DOHH2 (cell line): ENCODE data around the gene SRD5A1.

Experiments used
- H3F3A ChIP-seq: fragments of 200-600 bp; sonication (generic), shearing (Covaris generic); 2 replicates; pipeline ENCODE4 v1.6.0; 2016; ENCODE audit warnings: antibody characterized with exemption, mild to moderate bottlenecking; ENCODE audit not compliant: control insufficient read depth, insufficient read depth
- H3K27ac ChIP-seq: fragments of 200-600 bp; sonication (generic); 2 replicates; pipeline ENCODE4 v1.5.1; 2014; ENCODE audit warnings: low read depth, mild to moderate bottlenecking, low read length, moderate library complexity
- H3K27me3 ChIP-seq: fragments of 200-600 bp; sonication (generic); 2 replicates; pipeline ENCODE4 v1.6.1; 2014; ENCODE audit warnings: mild to moderate bottlenecking, low read length, mixed read lengths; ENCODE audit not compliant: control insufficient read depth
- H3K36me3 ChIP-seq: fragments of 200-600 bp; sonication (generic); 2 replicates; pipeline ENCODE4 v1.6.1; 2014; ENCODE audit warnings: mild to moderate bottlenecking, low read length, moderate library complexity, mixed read lengths; ENCODE audit not compliant: control insufficient read depth
- H3K4me1 ChIP-seq: fragments of 200-600 bp; sonication (generic); 2 replicates; pipeline ENCODE4 v1.6.1; 2014; ENCODE audit warnings: mild to moderate bottlenecking, low read length, mixed read lengths; ENCODE audit not compliant: control insufficient read depth
- H3K4me2 ChIP-seq: fragments of 200-600 bp; sonication (generic); 2 replicates; pipeline ENCODE4 v1.6.0; 2014; ENCODE audit warnings: mild to moderate bottlenecking, low read length, moderate library complexity
- H3K4me3 ChIP-seq: fragments of 200-600 bp; sonication (generic); 2 replicates; pipeline ENCODE4 v1.5.1; 2014; ENCODE audit warnings: mild to moderate bottlenecking, low read length, mixed read lengths
- H3K79me2 ChIP-seq: fragments of 200-600 bp; sonication (generic); 2 replicates; pipeline ENCODE4 v1.6.1; 2014; ENCODE audit warnings: mild to moderate bottlenecking, low read length, mixed read lengths; ENCODE audit not compliant: control insufficient read depth
- H3K9me2 ChIP-seq: fragments of 200-600 bp; sonication (generic); replicated peaks from 2 replicates; pipeline ENCODE4 v1.6.1; 2014; ENCODE audit warnings: mild to moderate bottlenecking, low read length, mixed read lengths; ENCODE audit not compliant: control insufficient read depth
- H3K9me3 ChIP-seq: fragments of 200-600 bp; sonication (generic); 2 replicates; pipeline ENCODE4 v1.6.1; 2014; ENCODE audit warnings: antibody characterized with exemption, low read length, mixed read lengths; ENCODE audit not compliant: control insufficient read depth, insufficient read depth
- H4K20me1 ChIP-seq: fragments of 200-600 bp; sonication (generic); 2 replicates; pipeline ENCODE4 v1.6.0; 2014; ENCODE audit warnings: low read depth, mild to moderate bottlenecking, antibody characterized with exemption, low read length, moderate library complexity; ENCODE audit not compliant: control insufficient read depth, insufficient read depth
- CTCF ChIP-seq: fragments of 200-600 bp; sonication (generic); IDR thresholded peaks from one replicate; pipeline ENCODE4 v1.5.1; 2014; ENCODE audit warnings: antibody characterized with exemption, mild to moderate bottlenecking, low read depth, low read length; ENCODE audit not compliant: poor library complexity, severe bottlenecking
- EZH2phosphoT487 ChIP-seq: fragments of 200-600 bp; sonication (generic); IDR thresholded peaks from 2 replicates; pipeline ENCODE4 v1.6.1; 2017; ENCODE audit warnings: borderline replicate concordance, mild to moderate bottlenecking, antibody characterized with exemption, low read length, moderate library complexity, mixed read lengths

Gene SRD5A1

GRCh38 chr5:6637022-6637421 is 3.8 kb downstream of the SRD5A1 start:
- peaks cover 16% of the 10 kb centered on the region for H3K4me1 ChIP-seq

GRCh38 chr5:6637590-6637989 is 4.3 kb downstream of the SRD5A1 start:
- H3K27me3 ChIP-seq = no peaks in the 10 kb centered on the region
- H3K9me3 ChIP-seq = no peaks in the 10 kb centered on the region
- TF ChIP-seq CTCF (no peak), EZH2phosphoT487 (no peak)
- H3K4me3 ChIP-seq = no peak overlapping the region
- H3K79me2 ChIP-seq = peaks cover 50% of the 10 kb centered on the region
- no peak overlapping the region for H3K4me2 ChIP-seq
- H3F3A ChIP-seq = no peaks in the 10 kb centered on the region
- H3K27ac ChIP-seq = no peak overlapping the region
- no peaks in the 10 kb centered on the region for H4K20me1 ChIP-seq
- H3K9me2 ChIP-seq = no peaks in the 10 kb centered on the region
- H3K4me1 ChIP-seq = peaks cover 16% of the 10 kb centered on the region
- H3K36me3 ChIP-seq = peaks cover 3% of the 10 kb centered on the region

More at GRCh38 chr5:6637022-6637421, 3.8 kb downstream of the SRD5A1 start:
- no peaks in the 10 kb centered on the region for H3K9me3 ChIP-seq
- H3K79me2 ChIP-seq = peaks cover 55% of the 10 kb centered on the region
- H3K27me3 ChIP-seq = no peaks in the 10 kb centered on the region
- H4K20me1 ChIP-seq = no peaks in the 10 kb centered on the region
- H3F3A ChIP-seq = no peaks in the 10 kb centered on the region
- no peak for TF ChIP-seq EZH2phosphoT487
- no peak for TF ChIP-seq CTCF
- no peak overlapping the region for H3K27ac ChIP-seq
- H3K36me3 ChIP-seq = peaks cover 9% of the 10 kb centered on the region
- no peak overlapping the region for H3K4me2 ChIP-seq
- no peaks in the 10 kb centered on the region for H3K9me2 ChIP-seq
- no peak overlapping the region for H3K4me3 ChIP-seq

- Histone ChIP-seq H3K9me3 (no peaks in the 10 kb centered on the region), H3K79me2 (peaks cover 48% of the 10 kb centered on the region), H3K4me3 (no peak overlapping the region), H3K36me3 (peaks cover 3% of the 10 kb centered on the region), H3F3A (no peaks in the 10 kb centered on the region), H3K9me2 (no peaks in the 10 kb centered on the region), H3K27ac (no peak overlapping the region), H4K20me1 (no peaks in the 10 kb centered on the region), H3K27me3 (no peaks in the 10 kb centered on the region), H3K4me2 (no peak overlapping the region), H3K4me1 (peaks cover 16% of the 10 kb centered on the region)
- no peak for TF ChIP-seq CTCF
- TF ChIP-seq EZH2phosphoT487 = no peak
Measured at GRCh38 chr5:6638236-6638635, 5.0 kb downstream of the SRD5A1 start.
